GM21381 (cell line): ENCODE data around the gene STAT4.

Source experiments
- ATAC-seq: cut with Tn5 transposase; IDR thresholded peaks from one replicate; pipeline ENCODE4 v1.9.1; 2021; ENCODE audit warnings: mild to moderate bottlenecking, moderate library complexity; ENCODE audit not compliant: unreplicated experiment

STAT4 gene

DNA sequence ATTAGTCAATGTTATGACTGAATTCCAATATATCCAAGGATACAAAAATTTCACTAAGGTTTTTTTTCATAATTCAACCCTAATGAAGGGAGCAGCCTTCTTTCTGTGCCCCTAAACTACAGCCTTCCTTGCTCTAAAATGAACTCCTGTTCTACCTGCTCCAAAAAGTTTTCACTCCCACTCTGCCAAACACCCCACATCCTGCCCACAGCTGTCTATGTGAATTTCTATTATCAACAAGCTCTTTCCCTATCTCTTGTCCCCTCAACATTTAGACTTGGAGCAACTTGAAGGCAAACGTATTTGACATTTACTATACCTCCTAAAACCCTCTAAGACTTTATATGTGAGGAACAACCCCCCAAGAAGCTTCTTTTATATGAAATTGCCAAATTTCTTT lies 2.5 kb downstream of the STAT4 start:
- ATAC-seq = no peak

DNA sequence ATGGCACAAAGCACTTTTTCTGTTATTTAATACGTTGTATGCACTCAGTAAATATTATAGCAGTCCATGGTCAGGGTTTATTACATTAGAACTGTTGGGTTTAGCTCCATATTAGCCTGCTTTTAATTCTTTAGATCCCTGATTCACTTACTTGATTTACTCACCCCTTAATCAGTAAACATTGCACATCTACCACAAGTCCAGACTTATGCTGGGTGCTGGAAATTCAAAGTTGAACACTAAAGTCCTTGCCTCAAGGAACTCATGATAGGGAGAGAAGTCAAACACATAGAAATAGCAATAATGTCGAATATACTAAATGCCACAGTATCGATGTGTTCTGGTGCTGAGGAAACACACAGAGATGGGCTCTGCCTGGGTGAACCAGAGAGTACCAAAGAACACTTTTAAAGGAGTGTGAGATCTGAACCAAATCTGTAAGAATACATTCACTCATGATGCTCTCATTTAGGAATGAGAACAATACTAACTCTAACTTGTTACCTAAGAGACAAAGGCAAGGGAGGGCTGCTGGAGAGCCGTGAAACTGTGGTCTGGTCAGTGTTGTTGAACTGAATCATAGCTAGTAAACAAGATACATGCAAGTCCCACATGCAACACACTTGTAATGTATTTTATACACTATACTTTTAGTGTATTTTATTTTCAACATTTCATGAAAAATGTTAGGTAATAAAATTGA lies 4.9 kb downstream of the STAT4 start:
- ATAC-seq = no peak

DNA sequence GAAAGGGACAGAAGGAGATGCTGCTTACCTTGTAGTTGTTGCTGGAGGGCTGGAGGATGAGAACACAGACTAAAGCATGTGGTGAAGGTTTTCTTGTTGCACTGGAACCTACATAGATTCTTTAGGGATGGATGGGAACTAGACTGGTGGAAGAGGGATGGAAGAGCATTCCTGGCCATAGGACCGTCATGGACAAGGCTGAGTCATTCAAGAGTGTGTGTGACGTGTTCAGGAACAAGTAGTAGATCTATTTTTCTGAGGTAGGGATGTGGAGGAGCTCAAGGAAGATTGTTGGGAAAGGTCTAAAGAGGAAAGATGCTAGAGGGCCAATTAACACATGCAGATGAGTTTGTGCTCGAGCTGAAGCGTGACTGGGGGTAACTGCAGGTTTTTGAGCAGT lies 6.6 kb downstream of the STAT4 start:
- no peak for ATAC-seq

DNA sequence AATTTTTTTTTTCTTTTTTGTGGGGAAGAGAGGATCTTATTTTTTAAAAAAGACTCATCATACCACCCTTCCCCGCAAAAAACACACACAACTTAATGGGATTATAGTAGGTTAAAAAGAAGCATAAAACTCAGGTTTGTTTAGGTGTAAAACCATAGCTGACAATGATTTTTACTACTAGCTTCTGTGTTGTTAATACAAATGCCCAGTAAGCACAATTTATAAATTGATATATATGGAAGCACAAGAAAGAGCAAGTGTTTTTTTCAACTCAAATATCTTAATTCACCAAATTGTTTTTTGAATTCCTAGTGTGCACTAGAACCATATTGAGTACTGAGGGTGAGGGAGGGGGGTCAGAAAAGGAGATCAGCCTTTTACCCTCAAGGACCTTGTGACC lies 7.0 kb downstream of the STAT4 start:
- ATAC-seq = no peak

DNA sequence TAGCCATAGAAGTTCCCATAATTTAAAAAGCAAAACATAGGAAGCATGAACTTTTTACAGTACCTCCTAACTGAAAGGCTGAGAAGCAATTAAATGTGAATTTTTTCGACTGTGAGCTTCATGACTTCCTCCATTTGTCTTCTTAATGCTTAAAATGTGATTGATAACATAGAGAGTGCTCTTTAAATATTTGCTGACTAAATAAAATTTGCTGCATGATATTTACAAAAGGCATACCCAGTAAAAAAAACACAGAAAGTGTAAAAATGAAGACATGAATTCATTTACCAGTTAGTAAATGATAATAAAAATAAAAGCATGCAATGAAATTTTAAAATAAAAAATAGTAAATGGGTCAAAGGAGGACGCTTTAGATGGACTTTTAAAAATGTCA lies 21.9 kb downstream of the STAT4 start:
- no peak for ATAC-seq

DNA sequence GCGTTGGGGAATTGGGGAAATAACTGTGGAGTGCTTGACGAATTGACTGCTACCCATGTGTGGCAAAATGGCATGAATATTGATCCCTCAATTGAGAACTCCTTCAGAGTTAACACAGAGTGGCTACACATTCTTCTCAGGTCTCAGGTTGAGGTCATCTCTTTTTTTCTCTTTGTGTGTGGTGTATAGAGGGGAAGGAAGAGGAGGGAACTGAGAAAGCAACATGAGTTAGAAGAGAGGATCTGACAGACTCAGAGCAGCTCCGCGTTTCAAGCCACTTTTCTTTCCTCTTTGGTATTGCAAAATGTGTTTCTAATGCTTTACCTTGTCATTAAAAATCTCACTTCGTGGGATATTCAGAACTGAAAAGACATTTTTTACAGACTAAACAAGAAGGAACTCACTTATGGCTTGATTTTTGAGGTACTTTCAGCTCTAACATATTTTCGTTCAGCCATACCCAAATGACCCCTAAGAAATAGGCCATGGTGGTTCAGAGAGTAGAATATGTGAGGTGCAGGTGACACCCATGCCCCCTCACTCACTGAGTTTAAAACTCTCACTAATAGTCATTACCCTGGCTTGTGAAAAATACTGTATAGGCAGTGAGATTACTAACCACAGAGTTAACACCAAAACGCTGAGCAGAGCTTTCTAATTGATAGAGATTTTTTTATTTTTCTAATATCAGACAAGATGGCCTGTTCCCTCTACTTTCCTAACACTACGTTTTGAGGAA lies 22.5 kb downstream of the STAT4 start:
- ATAC-seq = peak; percentile 93

DNA sequence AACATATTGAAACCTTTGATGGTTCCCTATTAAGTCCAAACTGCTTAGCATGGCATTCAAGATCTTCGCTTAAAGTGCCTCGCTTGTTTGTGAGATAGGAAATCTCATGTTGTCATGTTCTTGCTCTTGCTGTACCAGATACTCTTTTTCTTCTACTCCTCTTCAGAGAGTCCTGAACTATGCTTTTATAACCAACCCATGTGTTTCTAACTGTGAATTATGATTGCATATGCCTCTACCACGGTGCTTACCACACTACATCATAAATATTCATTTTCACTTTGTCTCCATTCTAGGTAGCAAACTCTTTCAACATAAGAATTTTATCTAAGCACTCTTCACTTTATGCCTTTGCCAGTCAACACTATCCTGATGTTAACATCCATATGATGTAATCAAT lies 23.6 kb downstream of the STAT4 start:
- ATAC-seq = no peak

DNA sequence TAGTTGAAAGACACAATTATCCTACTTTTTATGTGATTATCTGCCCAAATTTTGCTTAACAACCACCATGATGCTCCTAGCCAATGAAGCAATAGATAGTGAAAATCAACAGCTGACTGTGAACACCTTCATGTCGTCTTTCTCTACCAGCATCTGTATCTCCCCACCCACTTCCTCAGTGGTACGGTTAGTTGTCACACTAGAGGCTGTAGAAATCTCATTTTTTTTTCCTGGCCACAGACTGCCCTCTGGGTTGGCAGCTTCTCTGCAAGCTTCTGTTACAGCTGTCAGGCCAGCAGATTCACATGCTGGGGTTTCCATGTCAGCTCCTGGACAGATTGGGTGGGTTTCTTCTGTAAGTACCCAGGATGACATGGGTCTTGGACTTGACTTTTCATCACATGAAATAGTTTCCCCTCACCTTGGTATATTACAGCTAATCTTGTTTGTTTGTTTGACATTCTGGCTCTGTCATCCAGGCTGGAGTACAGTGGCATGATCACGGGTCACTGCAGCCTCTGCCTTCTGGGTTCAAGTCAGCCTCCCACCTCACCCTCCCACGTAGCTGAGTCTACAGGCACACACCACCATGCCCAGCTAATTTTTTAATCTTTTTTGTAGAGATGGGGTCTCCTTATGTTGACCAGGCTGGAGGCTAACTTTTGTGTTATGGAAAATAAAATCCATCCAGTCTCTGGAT lies 24.3 kb downstream of the STAT4 start:
- ATAC-seq = no peak

DNA sequence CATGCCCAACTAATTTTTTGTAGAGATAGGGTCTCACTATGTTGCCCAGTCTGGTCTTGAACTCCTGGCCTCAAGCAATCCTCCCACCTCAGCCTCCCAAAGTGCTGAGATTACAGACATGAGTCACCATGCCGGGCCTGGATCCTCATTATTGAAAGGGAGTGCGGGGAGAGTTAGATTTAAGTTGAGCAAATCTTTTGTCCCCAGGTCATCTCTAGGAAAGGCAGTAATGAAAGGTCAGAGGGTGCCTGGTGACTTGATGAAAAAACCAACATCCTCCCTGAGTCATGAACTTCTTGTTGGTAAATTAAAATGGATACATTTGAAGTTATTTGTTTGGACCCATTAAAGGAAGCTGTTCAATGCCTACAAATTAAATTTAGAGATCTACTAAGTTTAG lies 25.1 kb downstream of the STAT4 start:
- ATAC-seq = no peak

DNA sequence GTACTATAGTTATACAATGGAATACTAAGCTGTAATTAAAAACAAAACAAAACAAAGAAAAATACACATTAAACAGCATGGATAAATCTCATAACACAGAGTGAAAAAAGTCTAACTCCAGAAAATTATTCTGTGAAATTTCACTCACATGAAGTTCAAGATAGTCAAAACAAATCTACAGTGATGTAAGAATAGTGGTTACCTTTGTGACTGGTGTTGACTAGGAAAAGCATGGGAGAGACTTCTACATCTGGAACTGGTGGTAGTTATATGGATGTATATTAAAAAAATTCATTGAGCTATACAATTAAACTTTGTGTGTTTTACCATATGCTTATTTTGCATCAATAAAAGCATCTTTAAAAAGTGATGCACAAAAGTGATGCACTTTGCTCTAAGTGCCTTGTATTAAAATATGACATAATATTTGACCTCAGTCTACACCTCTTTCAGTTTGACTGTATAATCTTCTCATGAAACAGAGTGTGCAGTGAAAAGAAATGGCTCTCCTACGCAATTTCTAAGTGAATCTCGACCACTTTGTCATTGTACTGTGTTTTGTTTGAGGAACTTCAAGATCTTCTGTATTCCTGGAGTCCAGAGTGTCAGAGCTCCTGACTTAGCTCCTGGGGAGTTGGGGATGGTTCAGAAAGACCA lies 28.0 kb downstream of the STAT4 start:
- ATAC-seq = no peak

DNA sequence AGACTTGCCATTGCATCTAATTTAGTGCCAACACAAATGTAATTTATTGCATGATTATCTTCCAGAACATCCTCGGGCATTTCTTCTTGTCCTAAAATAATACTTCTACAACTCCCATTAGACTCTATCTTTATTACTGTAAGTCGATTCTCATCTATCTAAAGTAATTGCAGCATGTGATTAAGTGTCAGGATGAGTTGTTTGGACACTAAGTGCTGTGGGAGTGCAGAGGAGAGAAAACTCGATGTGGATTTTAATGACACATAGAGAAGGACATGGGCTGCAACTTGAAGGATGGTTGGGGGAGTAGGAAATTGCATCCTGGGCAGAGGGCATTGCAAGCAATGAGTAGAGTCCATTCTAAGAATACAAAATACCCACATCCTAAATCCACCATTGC lies 33.5 kb downstream of the STAT4 start:
- no peak for ATAC-seq

DNA sequence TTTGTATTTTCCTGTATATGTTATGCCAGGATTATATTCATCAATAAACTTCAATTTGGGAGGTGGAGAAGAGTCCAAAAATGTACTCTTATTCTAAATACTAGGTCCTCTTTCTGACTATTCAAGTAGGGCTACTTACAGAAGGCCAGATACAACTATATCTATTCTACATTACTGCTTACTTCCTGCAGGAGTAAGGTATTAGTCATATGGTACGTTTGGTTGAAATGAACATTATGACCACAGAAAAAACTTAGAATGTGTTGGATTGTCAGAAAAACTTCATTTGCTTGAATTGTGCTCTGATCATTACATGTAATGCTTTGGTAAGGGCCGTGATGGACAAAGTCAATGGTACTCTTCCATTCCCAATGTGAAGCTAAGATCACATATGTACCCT lies 35.0 kb downstream of the STAT4 start:
- ATAC-seq = no peak

DNA sequence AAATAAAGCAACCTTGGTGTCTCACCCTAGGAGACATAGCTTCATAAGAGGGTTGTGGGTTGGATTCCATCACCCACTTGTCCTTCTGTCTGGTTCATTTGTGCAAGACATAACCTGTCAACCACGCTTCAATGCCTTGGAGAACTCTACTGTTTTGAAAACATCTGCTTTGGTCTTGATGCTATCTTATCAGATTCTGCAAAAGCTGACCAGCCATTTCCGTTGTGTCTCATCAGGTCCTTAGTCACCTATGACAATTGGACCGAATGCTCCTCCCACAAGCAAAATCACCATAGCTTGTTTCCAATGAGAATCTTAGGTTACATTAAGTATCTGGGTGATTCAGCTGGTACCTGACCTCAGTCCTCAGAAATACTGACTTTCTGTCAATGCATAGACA lies 35.4 kb downstream of the STAT4 start:
- ATAC-seq = peak; percentile 51

DNA sequence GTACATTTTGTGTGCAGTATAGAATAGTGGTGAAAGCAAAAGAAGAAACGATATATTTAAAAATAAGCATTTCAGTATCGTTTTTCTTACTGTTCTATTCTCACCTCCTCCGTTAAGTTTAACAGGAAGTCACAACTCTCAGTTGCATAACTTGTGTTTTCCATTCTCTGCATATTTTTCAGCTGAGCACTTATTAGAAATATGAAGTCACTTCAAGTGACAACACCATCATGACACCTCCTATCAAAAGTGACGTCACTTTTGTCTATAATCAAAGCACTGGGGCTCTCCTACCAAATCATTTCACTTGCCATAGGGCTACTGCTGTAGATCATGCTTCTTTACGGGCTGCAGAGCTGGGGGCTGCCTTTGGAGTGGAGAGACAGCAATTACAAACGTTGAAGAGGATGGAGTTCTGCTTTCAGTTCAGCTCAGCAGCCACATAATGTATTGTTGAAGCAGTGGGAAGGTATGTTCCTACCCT lies 36.3 kb downstream of the STAT4 start:
- peak; percentile 78 for ATAC-seq

DNA sequence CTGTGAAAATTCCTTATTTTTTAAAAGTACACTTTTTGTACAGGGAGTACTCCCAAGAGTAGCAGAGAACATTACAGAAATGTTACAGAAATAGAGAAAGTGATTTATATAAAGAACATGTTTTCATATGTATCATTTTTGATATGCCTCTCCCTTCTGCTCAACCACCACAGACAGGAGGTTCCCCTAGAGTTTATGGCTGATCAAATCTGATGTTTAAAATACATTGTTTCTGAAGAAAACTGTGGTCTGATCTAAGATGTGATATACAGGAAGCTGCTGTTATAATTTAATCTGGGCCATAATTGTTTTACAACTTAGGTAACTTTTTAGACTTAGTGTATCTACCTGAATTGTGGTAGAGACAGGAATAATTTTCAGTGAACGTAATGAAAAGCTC lies 37.0 kb downstream of the STAT4 start:
- ATAC-seq = no peak

DNA sequence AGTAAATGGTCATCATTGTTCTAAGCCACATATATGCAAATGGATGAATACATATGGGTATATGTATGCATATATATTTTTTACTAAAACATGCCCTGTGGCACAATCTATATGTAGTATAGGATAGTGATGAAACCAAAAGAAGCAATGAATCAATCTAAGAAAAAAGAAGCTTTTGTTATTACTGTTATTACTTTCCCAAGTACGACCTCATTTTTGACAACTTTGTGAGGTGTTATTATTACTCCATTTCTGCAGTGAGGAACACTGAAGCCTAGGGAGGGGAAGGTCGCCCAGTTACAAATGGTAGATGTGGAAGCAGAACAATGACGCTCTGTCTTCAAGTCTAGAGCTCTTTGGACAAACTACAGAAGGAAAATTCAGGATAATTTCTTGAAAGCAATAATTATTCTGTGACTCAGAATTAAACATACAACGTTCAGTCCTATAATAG lies 38.3 kb downstream of the STAT4 start:
- ATAC-seq = no peak

DNA sequence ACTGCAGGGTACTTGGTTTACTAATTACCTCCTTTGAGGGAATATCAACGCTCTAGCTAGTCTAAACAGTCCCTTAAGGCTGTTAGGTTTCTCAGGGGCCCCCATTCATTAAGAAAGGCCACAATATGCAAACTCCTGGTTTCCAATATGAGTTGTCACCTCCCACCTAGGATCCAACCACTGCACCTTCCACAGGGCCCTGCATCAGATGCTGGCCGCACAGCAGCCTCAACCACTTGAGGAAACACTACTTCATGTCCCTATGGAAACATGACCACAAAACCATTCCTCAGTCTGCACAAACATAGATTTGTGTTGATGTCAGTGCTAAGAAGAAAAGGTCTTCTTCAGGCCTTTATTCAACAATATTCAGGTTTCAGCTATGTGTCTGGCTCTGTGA lies 40.9 kb downstream of the STAT4 start:
- ATAC-seq = no peak

DNA sequence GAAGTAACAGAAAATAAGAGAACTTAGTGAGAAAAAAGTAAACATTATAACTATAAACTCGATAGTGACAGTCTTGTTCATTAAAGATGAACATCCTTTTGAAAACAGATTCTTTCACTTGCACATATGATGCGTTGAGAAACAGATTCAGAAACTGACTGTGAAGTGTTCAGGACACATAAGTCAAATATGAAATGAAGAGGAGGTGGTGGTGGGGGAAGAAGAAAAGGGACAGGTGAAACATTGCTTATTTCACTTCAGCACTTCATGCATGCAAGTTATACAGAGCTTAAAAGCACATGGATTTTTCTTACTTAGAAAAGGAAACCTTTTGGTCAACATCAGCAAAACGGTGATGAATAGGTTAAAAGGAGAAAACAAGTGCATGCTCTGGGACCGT lies 42.5 kb downstream of the STAT4 start:
- no peak for ATAC-seq

DNA sequence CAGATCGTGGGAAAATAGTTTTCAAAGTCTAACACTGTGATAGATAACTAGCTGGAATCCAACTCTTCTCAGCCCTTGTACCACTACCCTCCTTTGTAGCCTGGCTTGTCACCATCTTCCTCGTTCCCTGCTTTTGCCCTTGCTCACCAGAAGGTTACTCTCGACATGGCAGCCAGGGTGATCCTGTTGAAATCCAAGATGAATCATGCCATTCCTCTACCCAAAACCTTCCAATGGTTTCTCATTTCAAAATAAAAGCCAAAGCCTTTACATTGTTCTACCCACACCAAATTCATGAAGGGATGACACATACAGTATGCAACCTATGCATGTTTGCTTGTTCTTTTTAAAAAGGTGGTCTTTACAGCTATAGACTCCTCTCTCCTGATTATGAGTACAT lies 45.7 kb downstream of the STAT4 start:
- no peak for ATAC-seq

DNA sequence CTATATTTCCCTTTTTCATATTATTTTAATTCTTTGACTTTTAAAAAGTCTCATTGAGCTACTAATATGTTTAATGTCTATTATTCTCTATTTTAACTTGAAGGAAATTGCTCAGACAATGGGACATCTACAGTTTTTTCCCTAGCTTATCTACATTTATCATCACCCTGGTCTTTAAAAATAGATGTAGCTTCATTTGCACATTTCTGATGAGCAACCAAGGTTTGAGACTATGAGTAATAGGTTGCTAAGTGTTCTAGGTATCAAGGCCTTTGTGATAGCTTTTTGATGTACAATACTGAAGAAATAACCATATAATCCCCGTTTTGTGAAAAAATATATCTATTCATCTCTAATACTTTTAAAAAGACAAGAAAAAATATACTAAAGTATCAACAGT lies 47.0 kb downstream of the STAT4 start:
- ATAC-seq = no peak

DNA sequence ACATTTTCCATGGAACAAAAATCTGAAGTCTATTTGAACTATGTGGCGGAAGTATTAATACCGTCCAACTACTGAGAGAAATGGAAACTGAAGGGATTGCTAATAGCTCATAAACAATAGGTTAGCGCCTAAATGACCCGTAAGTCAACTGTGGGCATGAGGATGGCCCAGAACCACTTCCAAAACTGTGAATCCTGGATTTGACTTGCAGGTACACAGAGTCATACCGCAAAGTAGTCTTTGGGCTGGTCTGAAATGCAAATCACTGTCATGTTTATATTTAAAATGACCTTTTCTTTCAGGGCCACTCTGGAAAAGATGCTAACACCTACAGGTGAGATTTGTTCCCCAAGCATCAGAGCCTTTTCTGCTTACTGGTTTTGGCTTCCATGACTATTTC lies 50.6 kb downstream of the STAT4 start:
- no peak for ATAC-seq
